ENCODE measurements around the gene SYNCRIP.
A peak's percentile ranks its signal among the peaks of the same experiment; 100 is the strongest.
"Not testable (repeated sequence)": the region's sequence is repeated elsewhere in the genome, so short reads cannot be mapped to it uniquely, and the experiment has no call there.

Gene SYNCRIP

DNA sequence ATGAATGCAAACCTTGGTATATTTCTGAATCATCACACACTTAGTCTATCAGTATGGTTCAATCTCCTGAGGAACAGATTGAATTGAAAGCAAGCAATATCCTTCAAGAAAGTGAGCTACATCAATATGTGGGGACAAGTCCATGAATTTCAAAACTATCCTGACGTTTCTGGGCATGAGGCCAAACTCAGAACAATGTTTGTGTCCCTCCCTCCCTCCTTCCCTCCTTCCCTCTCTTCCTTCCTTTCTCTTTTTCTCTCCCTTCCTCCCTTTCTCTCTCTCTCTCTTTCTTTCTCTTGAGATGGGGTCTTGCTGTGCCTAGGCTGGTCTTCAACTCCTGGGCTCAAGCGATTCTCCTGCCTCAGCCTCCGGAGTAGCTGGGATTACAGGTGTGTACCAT is 27.9 kb upstream of the SYNCRIP start:
- no peak for DNase-seq (ENCODE audit: low read depth in 2 of 3, low spot score in 1 of 3)

DNA sequence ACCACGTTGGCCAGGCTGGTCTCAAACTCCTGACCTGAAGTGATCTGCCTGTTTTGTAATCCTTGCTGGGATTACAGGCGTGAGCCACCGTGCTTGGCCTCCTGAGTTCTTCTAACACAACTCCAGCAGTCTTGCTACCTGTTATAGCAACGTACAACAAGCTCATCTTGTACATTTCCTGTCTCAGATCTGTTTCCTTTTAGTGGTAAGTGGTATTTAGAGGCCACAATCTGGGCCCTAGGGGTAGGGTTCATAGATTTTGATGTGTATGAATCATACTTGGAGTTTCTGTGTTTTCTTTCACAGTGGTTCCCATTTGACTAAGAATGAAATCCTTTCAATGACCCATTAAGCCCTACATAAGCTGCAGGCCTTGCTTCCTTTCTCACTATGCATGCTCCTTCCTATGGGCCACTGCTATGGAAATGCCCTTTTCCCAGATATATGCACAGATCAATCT is 27.1 kb upstream of the SYNCRIP start:
- DNase-seq (ENCODE audit: low read depth in 2 of 3, low spot score in 1 of 3): peak in 2 of 3 donors; percentile 9 to 28

DNA sequence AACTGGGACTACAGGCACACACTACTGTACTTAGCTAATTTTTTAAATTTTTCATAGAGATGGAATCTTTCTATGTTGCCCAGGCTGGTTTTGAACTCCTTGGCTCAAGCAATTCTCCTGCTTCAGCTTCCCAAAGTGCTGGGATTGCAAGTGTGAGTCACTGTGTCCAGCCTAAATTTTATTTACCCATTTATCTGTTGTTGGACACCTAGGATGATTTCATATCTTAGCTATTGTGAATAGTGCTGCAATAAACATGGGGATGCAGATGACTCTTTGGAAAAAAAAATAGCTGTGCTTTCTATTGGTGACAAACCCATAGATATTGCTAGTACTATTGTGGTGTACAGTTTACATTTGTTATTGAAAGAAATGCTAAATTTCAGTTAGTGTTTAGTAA is 19.6 kb upstream of the SYNCRIP start:
- DNase-seq (ENCODE audit: low read depth in 2 of 3, low spot score in 1 of 3): no peak

DNA sequence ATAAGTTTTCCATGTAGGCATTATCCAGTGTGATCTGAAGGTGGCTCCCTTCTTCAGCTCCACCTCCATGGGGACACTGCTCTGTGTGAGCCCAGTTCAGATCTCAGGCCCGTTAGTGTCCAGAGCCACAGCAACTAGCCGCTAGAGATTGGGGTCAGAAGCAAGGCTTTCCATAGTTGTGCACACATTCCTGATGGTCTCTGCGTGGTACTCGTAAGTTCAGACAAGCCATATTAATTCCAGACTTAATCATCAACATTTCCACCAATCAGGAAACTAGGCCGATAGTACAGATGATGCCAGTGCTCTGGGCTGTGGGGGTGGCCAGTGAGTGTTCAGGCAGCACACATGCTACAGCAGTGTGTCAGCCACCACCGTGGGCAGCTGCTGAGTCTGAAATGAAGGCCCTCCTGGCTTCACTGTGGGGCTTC is 17.5 kb upstream of the SYNCRIP start:
- DNase-seq (ENCODE audit: low read depth in 2 of 3, low spot score in 1 of 3): no peak

DNA sequence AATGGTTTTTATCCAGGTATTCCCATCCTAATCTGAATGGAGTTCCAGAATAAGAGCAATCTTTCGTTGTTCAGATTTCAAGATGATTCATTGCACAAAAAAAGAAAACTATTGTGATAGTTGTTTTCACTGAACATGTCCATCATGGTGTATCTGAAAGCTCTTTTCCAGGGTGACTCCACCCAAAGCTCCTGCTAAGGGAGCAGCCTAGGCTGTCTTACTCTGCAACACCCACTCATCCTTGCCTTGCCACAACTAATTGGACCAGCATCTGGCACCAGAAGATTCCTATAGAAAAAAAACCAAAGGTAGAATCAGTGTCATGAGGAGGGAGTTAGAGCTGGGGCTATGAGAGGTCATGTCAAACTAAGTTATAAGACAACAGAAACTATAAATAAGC is 7.9 kb upstream of the SYNCRIP start:
- no peak for DNase-seq (ENCODE audit: low read depth in 2 of 3, low spot score in 1 of 3)

DNA sequence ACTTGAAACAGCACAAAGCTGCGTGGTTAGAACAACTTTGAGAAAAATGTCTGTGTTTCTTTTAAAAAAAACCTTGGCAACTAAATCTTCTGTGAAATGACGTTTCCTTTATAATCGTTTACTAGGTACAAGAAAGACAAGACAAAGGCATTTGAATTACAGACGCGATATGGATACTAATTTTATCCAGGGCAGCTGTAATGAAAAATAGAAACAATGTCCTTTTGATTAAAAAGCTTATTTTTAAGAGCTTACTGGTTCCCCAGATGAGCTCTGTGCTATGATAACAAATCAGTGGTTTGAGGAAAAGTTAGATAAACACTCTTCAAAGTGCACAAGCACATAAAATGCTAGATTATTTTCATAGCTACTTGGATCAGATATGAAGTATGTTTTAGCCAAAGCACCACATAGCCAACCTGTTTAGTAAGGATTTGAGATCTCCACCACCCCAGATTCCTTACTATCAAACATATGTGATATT is 1.6 kb upstream of the SYNCRIP start:
- no peak for DNase-seq (ENCODE audit: low read depth in 2 of 3, low spot score in 1 of 3)

DNA sequence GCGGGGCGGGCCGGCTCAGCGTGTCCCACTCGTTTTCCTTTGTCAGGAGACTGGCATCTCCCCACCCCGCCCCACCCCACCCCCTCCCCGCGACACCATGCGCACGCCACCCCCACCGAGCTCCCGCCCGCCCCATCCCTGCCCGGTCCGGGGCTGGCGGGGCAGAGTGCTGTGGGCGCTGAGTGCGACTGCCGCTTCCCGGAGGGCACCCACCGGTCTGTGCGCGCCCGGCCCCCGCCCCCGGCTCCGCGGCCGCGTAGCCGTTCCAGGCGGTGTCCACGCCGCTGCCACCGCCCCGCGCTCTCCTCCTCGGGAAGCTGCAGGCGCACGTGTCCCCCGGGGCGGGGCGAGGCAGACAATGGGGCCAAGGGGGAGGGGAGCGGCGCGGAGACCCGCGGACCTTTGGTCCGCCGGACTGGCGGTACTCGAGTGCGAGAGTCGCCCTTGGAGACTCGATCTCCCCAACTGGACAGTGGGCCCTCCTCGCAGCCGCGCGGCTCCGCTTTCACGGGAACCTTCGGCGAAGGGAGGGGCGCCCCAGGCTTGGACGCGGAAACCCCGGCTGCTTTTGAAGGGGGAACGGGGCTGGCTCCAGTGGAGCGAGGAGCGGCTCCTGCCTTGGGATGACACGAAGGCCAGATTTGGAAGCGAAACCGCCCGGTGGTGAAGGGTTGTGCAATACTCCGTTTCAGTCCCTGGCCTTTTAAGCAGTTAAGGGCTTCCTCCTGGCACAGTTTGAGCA is 1.0 kb upstream of the SYNCRIP start:
- DNase-seq (ENCODE audit: low read depth in 2 of 3, low spot score in 1 of 3): peak; percentile 57 to 75 (median 69)

DNA sequence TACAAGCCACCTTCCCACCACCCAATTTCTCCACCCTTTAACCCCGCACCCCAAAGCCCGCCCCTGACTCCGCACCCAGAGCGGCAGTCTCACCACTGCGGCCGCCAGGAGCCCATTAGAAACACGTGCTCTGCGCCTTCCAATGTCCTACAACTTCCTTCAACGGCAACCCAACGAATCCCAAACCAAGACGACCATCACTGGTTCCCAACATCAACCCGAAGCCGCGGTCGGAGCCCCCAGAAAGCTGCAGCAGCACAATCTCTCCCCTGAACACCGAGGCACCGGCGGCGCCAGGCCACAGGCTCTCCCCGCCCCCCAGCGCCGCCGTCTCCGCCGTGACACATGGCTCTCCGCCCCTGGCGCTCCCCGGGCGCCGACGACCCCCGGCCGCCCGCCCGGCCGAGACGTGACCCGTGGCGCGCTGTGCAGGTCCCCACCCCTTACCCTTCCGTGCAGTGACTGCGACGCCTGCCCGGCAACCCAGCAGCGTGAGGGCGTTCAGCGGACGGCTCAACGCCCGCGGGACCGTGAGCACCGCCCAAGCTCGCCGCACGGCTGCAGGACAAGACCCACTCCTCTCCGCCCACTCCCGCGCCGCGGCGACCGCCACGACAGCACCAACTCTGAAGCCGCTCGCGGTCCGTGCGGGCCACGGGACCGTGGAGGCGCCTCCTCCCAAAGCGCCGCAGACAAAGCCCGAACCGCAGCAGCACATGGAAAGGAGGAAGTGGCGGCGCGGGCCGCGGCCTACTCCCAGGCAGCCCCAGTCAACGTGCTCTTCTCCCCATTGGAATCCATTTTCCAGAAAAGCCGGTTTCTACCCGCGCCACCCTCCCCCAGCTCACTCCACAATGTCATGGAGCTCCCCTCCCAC is 551 bp downstream of the SYNCRIP start:
- peak; percentile 23 to 42 (median 28) for DNase-seq (ENCODE audit: low read depth in 2 of 3, low spot score in 1 of 3)

DNA sequence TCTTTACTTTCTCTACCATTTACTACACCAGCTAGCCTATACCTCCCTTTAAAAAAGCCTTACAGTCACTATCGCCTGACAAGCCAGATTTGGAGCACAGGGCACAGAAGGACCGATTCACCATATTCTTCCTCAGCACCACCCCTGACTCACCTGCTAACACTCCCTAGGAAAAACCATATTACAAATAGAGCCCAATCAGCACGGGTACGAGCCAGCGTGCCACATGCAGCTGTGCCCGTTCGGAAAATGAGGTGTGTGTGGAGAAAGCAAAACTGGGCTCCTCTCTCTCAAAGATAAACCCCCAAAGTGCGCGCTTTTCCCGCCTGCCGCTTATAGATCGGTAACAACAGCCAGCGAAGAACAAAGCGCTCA is 1.2 kb downstream of the SYNCRIP start:
- DNase-seq (ENCODE audit: low read depth in 2 of 3, low spot score in 1 of 3): no peak

DNA sequence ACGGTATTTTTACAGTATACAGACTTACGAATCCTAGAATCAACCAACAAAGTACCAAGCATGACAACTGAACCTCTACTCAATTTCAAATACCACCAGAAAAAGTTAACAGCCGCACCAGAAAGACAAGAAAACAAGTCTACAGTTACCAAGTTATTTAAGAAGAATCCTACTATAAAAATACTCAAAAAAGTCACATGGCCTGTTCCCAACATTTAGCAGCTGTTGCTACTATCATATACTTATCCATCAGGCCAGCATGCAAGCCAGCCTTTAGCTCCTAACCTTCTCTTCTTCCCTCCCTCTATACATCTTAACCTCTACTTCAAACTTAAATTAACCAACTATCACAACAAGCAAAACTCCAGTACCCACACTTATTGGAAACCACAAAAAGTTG is 1.9 kb downstream of the SYNCRIP start:
- no peak for DNase-seq (ENCODE audit: low read depth in 2 of 3, low spot score in 1 of 3)

DNA sequence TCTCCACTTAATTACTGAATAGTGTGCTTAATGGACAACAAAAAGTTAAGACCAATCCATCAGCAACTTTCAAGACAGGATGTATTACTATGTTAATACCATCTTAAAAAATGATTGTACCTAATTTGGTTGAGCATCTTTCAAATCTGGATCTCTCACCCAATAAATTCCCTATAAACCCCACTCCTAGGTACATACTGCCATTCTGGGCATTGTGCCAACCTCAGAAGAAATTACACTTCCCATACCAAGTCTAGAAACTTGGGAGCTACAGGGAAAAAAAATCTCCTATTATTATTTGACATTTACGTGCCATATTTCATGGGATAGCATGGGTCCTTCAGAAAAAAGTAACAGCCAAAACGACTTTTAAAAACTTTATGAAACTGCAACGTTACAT is 5.1 kb downstream of the SYNCRIP start:
- no peak for DNase-seq (ENCODE audit: low read depth in 2 of 3, low spot score in 1 of 3)

DNA sequence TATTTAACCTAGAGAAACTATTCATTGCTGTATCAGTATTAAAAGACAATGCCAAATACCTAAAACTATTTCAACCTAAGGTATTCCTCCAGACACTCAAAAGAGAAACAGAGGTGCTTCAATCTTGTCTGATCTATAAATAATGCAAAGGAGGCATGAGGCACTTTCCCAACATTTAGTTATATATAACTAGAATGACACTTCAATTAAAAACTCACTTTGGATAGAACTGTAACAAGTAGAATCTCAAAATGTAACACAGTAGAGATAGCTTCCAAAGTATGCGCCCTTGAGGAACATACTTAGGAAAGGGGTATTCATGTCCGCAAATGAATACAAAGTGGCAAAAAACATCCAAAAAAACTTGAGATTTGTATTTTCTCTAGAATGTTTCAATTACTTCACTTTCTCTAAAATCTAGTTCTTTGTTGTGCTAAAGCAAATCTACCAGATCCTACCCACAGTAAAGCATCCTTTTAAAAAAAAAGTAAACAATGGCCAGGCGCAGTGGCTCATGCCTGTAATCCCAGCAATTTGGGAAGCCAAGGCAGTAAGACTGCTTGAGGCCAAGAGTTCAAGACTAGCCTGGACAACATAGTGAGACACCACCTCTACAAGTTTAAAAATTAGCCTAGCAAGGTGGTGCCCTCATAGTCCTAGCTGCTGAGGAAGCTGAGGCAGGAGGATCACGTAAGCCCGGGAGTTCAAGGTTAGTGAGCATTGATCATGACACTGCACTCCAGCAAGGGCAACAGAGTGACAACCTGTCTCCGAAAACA is 10.3 kb downstream of the SYNCRIP start:
- no peak for DNase-seq (ENCODE audit: low read depth in 2 of 3, low spot score in 1 of 3)

DNA sequence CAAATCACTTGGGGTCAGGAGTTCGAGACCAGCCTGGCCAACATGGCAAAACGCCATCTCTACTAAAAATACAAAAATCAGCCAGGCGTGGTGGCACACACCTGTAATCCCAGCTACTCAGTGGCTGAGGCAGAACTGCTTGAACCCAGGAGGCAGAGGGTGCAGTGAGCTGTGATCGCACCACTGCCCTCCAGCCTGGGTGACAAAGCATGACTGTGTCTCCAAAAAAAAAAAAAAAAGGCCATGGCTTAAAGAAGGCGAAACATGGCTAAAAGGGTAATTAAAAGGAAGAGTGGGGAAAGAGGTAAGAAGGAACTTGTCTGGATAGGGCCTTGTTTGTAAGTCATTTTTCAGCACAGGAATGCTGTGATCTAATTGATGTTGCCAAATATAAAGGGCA is 11.6 kb downstream of the SYNCRIP start:
- not testable (repeated sequence) for DNase-seq (ENCODE audit: low read depth in 2 of 3, low spot score in 1 of 3)

DNA sequence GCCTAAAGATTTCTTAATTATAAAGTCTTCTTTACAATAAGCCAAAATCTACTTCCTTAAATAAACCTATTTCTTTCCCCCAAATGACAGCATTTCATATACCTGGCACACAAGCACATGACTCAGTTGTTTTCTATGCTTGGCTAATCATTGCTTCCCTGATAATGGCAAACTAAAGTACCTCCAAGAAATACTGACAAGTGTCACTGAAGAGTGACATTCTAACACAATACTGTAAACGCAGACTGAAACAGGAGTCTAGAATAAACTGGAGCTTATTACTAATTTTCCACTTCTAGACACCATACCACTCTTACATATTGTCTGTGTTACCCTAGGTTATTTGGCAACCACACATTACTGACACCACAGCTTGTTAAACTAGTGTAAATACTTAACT is 14.3 kb downstream of the SYNCRIP start:
- no peak for DNase-seq (ENCODE audit: low read depth in 2 of 3, low spot score in 1 of 3)

DNA sequence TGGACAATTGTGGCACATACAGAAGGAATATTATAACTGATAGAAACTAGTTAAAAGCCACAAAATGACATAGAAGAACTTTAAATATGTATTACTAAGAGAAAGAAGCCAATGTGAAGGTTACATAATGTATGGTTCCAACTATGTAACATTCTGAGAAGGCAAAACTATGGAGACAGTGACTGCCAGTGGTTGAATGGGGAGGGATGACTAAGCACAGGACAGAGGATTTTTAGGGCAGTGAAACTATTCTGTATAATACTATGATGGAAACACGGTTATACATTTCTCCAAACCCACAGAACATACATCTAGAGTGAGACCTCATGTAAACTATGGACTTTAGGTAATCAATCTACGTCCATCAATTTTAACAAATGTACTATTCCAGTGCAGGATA is 22.4 kb downstream of the SYNCRIP start:
- DNase-seq (ENCODE audit: low read depth in 2 of 3, low spot score in 1 of 3): no peak

DNA sequence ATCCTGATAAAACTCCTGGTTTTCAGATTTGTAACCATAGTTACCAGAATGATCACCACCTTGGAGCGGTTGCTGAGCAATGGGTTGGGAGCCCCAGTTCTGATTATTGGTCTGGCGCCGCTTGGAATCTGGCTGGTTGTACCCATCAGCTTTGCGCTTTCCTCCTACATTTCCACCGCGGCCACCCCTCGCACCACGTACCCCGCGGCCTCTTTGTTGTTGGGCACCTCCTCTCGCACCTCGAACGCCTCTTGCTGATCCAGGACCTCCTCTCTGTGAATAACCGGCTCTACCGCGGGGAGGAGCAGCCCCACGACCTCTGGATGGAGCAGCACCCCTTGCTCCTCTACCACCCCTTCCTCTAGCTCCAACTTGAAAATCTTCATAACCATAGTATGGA is 27.9 kb downstream of the SYNCRIP start:
- DNase-seq (ENCODE audit: low read depth in 2 of 3, low spot score in 1 of 3): no peak

DNA sequence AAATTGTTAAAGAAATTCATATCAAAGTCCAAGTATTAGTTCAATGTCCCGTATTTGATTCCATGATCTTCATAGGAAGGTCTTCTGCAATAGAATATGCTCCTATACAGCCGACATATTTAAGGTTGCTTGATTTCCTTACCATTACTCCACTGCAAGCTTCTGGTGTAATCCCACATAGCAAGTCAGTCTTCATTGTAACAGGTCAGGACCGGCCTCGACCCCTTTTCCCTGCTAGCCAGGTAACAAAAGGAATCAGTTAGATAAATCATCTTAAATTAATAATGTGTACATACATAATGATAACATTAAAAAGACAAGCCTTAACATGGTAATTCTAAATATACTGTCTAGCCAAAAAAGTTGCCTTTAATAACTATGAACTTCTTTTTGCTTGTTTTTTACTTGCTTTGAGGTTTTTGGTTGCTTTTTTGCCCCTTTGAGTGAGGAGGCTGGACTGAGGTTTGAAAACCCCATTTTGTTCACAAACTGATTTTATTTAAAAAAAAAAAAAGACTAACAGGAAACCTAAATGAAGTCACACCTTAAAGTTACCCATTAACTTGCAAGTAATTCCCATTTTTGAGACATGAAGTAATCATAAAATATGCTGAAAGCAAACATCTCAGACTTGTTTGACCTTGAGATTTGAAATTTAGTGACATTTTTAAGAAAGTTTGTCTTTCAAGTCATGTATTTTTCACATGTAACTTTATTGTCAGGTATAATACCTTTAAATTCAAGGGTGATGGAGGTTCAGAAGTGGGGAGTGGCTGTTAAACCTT is 29.8 kb downstream of the SYNCRIP start:
- DNase-seq (ENCODE audit: low read depth in 2 of 3, low spot score in 1 of 3): no peak

DNA sequence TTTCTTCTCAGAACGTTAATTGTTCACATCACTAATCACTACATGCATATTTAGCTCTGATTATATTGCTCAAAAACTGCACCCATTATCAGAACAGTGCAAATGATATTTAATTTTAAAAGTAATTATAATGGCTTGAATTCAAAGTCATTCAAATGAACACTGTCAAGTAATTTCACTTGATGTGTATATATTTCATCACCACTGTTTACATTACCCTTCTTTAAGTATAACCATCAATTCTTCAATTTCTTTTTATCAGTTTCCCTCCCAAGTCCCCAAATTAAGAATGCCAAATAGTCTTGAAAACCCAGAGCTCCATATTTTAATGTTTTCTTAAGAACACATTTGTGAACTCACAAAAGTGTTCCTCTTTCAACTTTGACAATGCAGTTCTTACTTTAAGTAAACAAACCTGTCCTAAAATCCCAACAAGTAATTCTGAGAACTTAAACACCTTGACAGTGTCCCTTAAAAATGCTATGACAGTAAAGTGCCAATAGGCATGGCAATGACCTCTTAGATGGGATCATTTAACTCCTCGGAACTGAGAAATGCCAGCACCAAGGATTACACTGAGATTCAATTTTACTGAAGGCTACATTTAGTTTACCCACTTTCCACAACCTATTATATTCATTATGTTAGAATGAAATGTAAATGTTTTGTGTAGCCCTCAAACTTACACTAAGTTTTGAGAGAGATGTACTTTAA is 32.3 kb downstream of the SYNCRIP start:
- no peak for DNase-seq (ENCODE audit: low read depth in 2 of 3, low spot score in 1 of 3)

DNA sequence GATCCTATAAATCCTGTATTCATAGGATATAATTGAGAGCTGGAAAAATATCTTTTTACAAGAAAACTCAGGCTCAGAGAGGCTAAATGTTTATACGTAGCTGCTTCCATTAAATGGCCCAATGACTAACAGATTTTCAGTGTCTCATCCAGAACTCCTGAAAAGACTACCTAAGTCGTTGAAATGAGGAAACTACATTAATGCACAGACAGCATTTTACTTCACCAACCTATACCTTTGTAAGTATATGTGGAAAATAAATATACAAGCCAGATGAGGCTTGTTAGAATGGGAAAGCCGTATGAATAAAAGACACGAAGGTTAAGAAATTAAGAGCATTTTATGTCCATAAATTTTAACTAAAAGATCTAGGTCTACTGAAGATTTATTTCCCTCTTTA is 40.6 kb downstream of the SYNCRIP start:
- DNase-seq (ENCODE audit: low read depth in 2 of 3, low spot score in 1 of 3): no peak

DNA sequence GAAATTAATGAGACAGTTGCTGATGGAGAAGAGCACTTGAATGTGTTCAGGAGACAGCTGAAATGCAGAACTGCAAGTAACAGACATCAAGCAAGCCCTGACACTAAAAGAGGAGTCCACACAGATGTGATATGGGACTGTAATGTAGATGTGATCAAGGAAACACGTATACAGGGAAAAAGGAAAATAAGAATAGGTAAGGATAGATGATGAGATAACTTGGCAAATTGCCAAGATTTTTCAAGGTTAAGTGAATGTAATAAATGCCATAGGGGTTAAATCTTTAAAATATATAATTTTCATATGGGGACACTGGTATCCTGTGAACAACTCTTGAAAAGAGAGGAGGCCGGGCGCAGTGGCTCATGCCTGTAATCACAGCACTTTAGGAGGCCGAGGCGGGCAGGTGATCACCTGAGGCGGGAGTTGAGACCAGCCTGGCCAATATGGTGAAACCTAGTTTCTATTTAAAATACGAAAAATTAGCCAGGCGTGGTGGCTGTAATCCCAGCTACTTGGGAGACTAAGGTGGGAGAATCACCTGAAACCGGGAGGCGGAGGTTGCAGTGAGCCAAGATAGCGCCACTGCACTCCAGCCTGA is 41.9 kb downstream of the SYNCRIP start:
- no peak for DNase-seq (ENCODE audit: low read depth in 2 of 3, low spot score in 1 of 3)

All from stimulated activated CD4-positive, alpha-beta T cell treated with anti-CD3 and anti-CD28 coated beads, Interleukin-12 subunit alpha, Interleukin-12 subunit beta, amount 100 ng/mL, for 48 hours (primary cell).